Stomach (tissue), 4 donors: Measurements from ENCODE around the gene RGS13.

Source experiments
- CTCF ChIP-seq, 7 experiments: fragments of 450-650 bp in 4 of 7; fragments of 200-600 bp in 3 of 7; sonication (generic) in 3 of 7; IDR thresholded peaks; one replicate each; pipeline ENCODE4 v1.5.1; 2016 to 2019; ENCODE audit warnings: antibody characterized with exemption in 7 of 7, control low read depth in 2 of 7, mild to moderate bottlenecking in 1 of 7
- EP300 ChIP-seq: sonication (generic); formaldehyde crosslinking; IDR thresholded peaks from one replicate; pipeline ENCODE4 v1.6.1; 2017; ENCODE audit warnings: antibody characterized with exemption

GRCh38 chr1:192600275-192600674 lies 35.7 kb upstream of the RGS13 start:
- TF ChIP-seq EP300, result no peak
- no peak for TF ChIP-seq CTCF (IDR thresholded peaks at IDR 0.05)
